ENCODE measurements around the gene IL6ST.
"Not testable (repeated sequence)": the region's sequence is repeated elsewhere in the genome, so short reads cannot be mapped to it uniquely, and the experiment has no call there.

Gene IL6ST

DNA sequence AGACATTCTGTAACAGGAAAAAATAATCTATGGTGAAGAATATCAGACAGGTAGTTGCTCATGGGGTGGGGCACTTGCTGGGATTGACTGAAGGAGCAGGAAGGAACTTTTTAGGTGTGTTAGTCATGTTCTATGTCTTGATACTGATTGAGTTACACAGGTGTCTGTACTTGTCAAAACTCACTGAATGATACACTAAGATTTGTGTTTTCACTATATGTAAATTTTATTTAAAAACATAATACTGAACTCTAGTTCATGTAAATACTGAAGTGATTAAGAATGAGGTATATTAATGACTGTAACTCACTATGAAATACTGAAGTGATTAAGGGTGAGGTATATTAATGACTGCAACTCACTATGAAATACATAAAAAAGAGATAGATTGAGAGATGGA is 28.5 kb downstream of the IL6ST start:
- DNase-seq (ENCODE audit: low read depth in 2 of 2), result no peak

DNA sequence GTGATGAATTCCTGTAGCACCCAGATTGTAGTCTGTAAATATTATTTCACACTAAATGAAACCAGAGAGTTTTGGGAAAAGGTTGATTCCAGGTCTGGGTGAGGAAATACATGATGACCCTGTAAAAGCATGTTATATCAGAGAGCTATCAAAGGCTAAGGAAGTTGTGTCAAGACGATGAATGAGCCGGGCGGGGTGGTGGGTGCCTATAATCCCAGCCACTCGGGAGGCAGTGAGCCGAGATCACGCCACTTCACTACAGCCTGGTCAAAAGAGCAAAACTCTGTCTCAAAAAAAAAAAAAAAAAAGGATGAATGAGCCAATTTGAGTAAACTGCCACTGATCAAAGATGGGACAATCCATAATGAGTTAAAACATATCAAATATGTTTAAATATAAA is 29.2 kb downstream of the IL6ST start:
- no peak for DNase-seq (ENCODE audit: low read depth in 2 of 2)

GRCh38 chr5:55960779-55961178 is 34.0 kb downstream of the IL6ST start:
- no peak for DNase-seq (ENCODE audit: low read depth in 2 of 2)

GRCh38 chr5:55959208-55959607 is 35.6 kb downstream of the IL6ST start:
- no peak for DNase-seq (ENCODE audit: low read depth in 2 of 2)

DNA sequence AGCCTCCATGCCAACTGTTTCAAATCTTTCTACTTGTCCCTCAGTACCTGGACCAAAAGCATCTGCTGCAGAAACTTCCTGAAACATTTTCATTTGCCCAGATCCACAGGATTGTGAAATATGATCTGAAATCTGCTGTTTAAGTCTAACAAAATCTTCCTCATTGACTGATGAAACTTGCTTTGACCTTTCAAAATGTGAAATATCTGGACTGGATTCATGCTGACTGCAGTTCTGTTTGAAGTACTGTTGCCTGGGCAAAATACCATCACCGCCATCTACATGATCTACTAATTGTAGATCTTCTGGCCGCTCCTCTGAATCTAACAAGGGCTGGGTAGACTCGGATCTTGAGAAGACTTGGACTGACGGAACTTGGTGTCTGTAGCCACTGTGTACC is 53.6 kb downstream of the IL6ST start:
- not testable (repeated sequence) for DNase-seq (ENCODE audit: low read depth in 2 of 2)

- not testable (repeated sequence) for DNase-seq (ENCODE audit: low read depth in 2 of 2)
Observed at GRCh38 chr5:55937598-55937997, 57.2 kb downstream of the IL6ST start.

GRCh38 chr5:55936100-55936693 is 58.6 kb downstream of the IL6ST start:
- peak; percentile 41 to 56 for DNase-seq (ENCODE audit: low read depth in 2 of 2)

- DNase-seq (ENCODE audit: low read depth in 2 of 2), result no peak
Observed at GRCh38 chr5:55935371-55935770, 59.4 kb downstream of the IL6ST start.

DNA sequence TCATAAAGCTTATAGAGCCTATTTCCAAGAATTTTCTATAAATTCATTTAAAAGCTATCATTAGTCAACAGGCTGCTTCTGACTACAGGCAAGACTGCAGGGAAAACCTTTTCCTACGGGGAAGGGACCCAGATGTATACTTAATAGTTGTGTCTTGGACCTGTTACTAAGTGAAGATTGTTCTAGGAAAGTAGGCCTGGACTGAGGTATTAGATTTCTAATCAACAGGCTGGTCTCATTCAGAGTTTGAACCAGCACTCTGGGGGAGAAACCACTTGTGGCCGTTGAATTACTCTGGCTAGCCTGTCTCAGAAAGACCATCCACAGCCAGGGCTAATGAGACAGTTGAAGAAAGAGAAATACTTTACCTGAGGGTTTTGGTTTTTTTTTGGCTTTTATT is 60.0 kb downstream of the IL6ST start:
- DNase-seq (ENCODE audit: low read depth in 2 of 2), result no peak

- DNase-seq (ENCODE audit: low read depth in 2 of 2), result no peak
Observed at GRCh38 chr5:55934115-55934613, 60.6 kb downstream of the IL6ST start.

- no peak for DNase-seq (ENCODE audit: low read depth in 2 of 2)
Observed at GRCh38 chr5:55933377-55934114, 61.2 kb downstream of the IL6ST start.

- DNase-seq (ENCODE audit: low read depth in 2 of 2), result no peak
Observed at GRCh38 chr5:55932700-55933099, 62.1 kb downstream of the IL6ST start.

- DNase-seq (ENCODE audit: low read depth in 2 of 2), result no peak
Observed at GRCh38 chr5:55929020-55929799, 65.6 kb downstream of the IL6ST start.

DNA sequence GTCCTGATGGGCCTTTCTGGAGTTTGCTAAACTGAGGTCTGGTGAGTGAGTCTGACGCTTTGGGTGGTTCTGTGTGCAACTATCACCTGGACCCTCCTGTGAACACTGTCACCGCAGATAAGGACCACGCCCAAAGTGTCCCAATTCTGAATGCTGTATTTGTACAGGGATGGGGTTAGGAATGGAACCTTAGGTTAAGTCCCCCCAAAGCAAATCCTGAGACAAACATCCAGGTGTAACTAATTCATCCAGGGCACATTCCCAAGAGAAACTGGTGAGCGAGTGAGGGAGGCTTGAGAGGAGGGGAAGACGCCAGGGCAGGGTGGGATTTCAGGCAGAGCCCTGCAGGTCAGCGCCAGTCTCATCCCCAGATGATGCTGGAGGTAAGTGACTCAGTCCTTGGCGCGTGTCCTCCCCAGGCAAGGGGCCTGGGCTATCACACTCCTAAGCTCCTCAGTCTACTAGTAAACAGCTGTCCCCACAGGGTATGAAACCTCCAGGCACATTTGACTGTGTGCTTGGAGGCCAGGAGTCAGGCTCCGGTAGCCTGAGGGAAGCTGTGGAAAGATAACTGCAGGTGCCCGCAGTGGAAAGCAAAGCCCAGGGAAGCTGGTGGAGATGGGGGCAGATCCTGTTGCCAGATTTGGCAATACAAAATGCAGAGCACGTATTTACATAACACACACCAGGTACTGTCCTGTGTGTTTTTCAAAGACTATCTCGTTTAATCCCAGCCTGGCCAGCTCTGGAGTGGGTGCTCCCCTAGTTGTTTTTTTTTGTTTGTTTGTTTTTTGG is 66.7 kb downstream of the IL6ST start:
- DNase-seq (ENCODE audit: low read depth in 2 of 2), result no peak

- no peak for DNase-seq (ENCODE audit: low read depth in 2 of 2)
Observed at GRCh38 chr5:55926476-55926875, 68.3 kb downstream of the IL6ST start.

DNA sequence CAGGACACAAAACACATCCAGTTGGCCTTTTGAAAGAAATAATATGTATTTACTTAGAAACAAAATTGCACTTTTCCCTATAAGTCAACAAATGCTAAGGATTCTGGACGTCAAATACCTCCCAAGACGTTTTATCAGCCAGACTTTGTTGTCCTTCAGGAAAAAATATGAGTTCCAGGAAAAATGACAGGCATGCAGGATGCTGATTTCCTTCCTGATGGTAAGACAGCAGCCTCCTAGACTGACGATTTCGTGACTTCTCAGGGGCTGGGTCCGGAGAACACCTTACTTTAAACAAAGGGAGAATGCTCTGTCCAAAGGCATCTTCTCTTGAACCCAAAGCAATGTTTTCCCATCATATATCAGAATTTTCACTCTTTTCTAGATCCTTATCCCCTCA is 69.1 kb downstream of the IL6ST start:
- no peak for DNase-seq (ENCODE audit: low read depth in 2 of 2)

- DNase-seq (ENCODE audit: low read depth in 2 of 2), result no peak
Observed at GRCh38 chr5:55925181-55925580, 69.6 kb downstream of the IL6ST start.

- no peak for DNase-seq (ENCODE audit: low read depth in 2 of 2)
Observed at GRCh38 chr5:55924744-55925143, 70.0 kb downstream of the IL6ST start.

DNA sequence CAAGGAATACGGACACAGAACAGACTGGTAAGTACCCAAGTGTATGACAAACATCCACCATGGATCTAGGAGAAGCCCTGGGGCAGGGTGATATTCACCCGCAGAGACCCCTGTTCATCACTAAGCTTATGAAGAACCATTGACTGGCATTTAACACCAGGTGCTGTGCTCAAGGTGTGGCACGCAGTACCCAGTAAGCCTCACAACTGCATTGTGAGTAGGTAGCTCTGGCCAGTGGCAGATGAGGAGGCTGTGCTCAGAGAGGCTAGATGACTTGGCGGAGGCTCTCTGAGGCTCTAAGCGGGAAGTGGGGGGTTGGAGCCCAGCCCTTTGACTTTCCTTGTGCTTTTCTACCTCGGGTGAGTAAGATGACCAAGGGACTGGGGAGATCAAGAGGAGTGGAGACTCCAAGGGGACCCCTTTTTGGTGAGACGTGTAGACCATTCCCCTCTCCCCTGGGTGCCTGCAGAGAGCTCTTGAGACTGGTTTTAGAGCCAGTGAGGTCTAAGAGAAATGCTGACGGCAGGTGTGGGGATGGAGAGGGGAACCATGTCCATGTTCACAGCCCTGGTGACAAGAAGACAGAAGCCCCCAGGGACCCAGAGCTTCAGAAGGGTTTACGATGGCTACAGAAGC is 70.8 kb downstream of the IL6ST start:
- no peak for DNase-seq (ENCODE audit: low read depth in 2 of 2)

DNA sequence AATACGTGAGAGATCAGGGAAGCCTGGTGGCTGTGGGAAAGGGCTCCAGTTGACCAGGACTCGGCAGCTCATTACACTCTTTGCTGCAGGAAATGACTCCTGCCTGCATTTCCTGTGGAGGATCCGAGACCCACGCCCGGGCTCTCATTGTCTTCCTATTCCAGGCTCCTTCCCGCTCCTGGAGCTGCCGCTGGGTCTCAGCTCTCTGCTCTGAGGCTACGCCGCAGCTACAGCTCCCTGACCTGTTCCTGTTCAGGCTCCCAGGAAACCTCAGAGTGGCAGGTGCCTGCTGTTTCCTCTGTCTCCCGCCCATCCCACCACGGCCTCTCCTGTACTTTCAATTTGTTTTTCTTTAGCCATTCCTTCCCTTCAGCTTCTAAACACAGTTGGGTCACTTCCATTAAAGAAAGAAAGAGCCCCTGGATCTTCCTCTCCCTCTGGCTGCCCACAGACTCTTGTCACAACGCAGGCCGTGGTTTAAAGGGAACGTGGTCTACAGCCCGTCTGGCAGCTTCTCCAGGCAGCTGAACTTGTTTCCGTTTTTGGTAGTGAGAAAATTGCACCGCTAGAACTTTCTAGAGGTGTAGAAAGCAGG is 71.5 kb downstream of the IL6ST start:
- DNase-seq (ENCODE audit: low read depth in 2 of 2), result no peak

- DNase-seq (ENCODE audit: low read depth in 2 of 2), result no peak
Observed at GRCh38 chr5:55921617-55922016, 73.1 kb downstream of the IL6ST start.

Measured in stimulated activated CD4-positive, alpha-beta T cell treated with anti-CD3 and anti-CD28 coated beads, Interleukin-1b, Interleukin-23, amount 100 ng/mL, for 1 hour (primary cell).